Neural progenitor cell (in vitro differentiated cells): ENCODE results near the gene BBS4. TPM values are rescaled to one million over a fixed set of nuclear protein-coding genes. Genes with fewer than 3 reads are reported as not detected.

Experiments used
- DNase-seq: peaks from one replicate; pipeline ENCODE4 v3.0.0-alpha.2; 2016; ENCODE audit warnings: low spot score
- H2AFZ ChIP-seq: fragments of 200-600 bp; sonication (generic); replicated peaks from 2 replicates; pipeline ENCODE4 v1.6.1; 2016; ENCODE audit warnings: antibody characterized with exemption
- H3F3A ChIP-seq: fragments of 200-600 bp; sonication (generic); 2 replicates; pipeline ENCODE4 v1.6.1; 2016; ENCODE audit warnings: antibody characterized with exemption, low read depth
- H3K27ac ChIP-seq: fragments of 200-600 bp; sonication (generic); 2 replicates; pipeline ENCODE4 v1.5.1; 2016; ENCODE audit warnings: mild to moderate bottlenecking
- H3K27me3 ChIP-seq: fragments of 200-600 bp; sonication (generic); 2 replicates; pipeline ENCODE4 v1.6.1; 2016; ENCODE audit warnings: mild to moderate bottlenecking, moderate library complexity
- H3K36me3 ChIP-seq: fragments of 200-600 bp; sonication (generic); 2 replicates; pipeline ENCODE4 v1.5.1; 2016
- H3K4me1 ChIP-seq: fragments of 200-600 bp; sonication (generic); 2 replicates; pipeline ENCODE4 v1.6.1; 2016; ENCODE audit warnings: mixed run types
- H3K4me2 ChIP-seq: fragments of 200-600 bp; sonication (generic); 2 replicates; pipeline ENCODE4 v1.6.1; 2016
- H3K4me3 ChIP-seq: fragments of 200-600 bp; sonication (generic); 2 replicates; pipeline ENCODE4 v1.5.1; 2016
- H3K79me2 ChIP-seq: fragments of 200-600 bp; sonication (generic); 2 replicates; pipeline ENCODE4 v1.6.1; 2016; ENCODE audit warnings: low read depth
- H3K9ac ChIP-seq: fragments of 200-600 bp; sonication (generic); 2 replicates; pipeline ENCODE4 v1.6.1; 2016
- H3K9me3 ChIP-seq: fragments of 200-600 bp; sonication (generic); 2 replicates; pipeline ENCODE4 v1.5.1; 2016; ENCODE audit warnings: low read depth
- H4K20me1 ChIP-seq: fragments of 200-600 bp; sonication (generic); 2 replicates; pipeline ENCODE4 v1.6.1; 2016; ENCODE audit warnings: low read depth
- H3K27ac Mint-ChIP-seq: 3 replicates; pipeline ENCODE4 v1.8.0; 2021; ENCODE audit warnings: mixed read lengths
- H3K27me3 Mint-ChIP-seq: 2 replicates; pipeline ENCODE4 v1.8.0; 2022; ENCODE audit warnings: low read depth, mild to moderate bottlenecking, inconsistent platforms, moderate library complexity, mixed read lengths; ENCODE audit not compliant: insufficient read depth
- H3K36me3 Mint-ChIP-seq: 3 replicates; pipeline ENCODE4 v1.8.0; 2021; ENCODE audit warnings: mixed read lengths
- H3K4me1 Mint-ChIP-seq: 3 replicates; pipeline ENCODE4 v1.8.0; 2021; ENCODE audit warnings: mixed read lengths
- H3K4me3 Mint-ChIP-seq: 3 replicates; pipeline ENCODE4 v1.8.0; 2021; ENCODE audit warnings: mild to moderate bottlenecking, moderate library complexity, mixed read lengths
- H3K9me3 Mint-ChIP-seq: 3 replicates; pipeline ENCODE4 v1.8.0; 2020; ENCODE audit warnings: mixed read lengths
- CTCF ChIP-seq: fragments of 200-600 bp; sonication (generic); IDR thresholded peaks from 2 replicates; pipeline ENCODE4 v1.5.1; 2017; ENCODE audit warnings: antibody characterized with exemption, mild to moderate bottlenecking
- EZH2 ChIP-seq: fragments of 200-600 bp; sonication (generic); IDR thresholded peaks from 2 replicates; pipeline ENCODE4 v1.6.1; 2017; ENCODE audit warnings: antibody characterized with exemption, mild to moderate bottlenecking, moderate library complexity
- EZH2phosphoT487 ChIP-seq: fragments of 200-600 bp; sonication (generic); IDR thresholded peaks from 2 replicates; pipeline ENCODE4 v1.6.1; 2017; ENCODE audit warnings: antibody characterized with exemption
- total RNA-seq: library from RNA; depleted of rRNA; stranded (reverse); fragments of >200 nt; gene quantifications from 2 replicates; pipeline ENCODE4 v1.2.3, GENCODE V29; 2015; ENCODE audit warnings: low replicate concordance

BBS4 gene
- total RNA-seq, 1 donor from 2014 or later: 57.5 TPM

- H3K27ac Mint-ChIP-seq: no peak overlapping the region
- no peak for DNase-seq
- H3K4me2 ChIP-seq: no peak overlapping the region
- peaks cover 11% of the 10 kb centered on the region for H3F3A ChIP-seq
- H3K36me3 Mint-ChIP-seq: no peaks in the 10 kb centered on the region
- H3K4me1 ChIP-seq: peaks cover 6% of the 10 kb centered on the region
- TF ChIP-seq CTCF (no peak), EZH2phosphoT487 (no peak), EZH2 (no peak)
- H3K4me3 ChIP-seq: no peak overlapping the region
- no peak overlapping the region for H3K9ac ChIP-seq
- H3K27me3 Mint-ChIP-seq: peaks cover 15% of the 10 kb centered on the region
- no peak overlapping the region for H3K27ac ChIP-seq
- H2AFZ ChIP-seq: no peak overlapping the region
- peaks cover 9% of the 10 kb centered on the region for H3K4me1 Mint-ChIP-seq
- no peak overlapping the region for H3K4me3 Mint-ChIP-seq
- no peaks in the 10 kb centered on the region for H4K20me1 ChIP-seq
- no peaks in the 10 kb centered on the region for H3K79me2 ChIP-seq
- no peaks in the 10 kb centered on the region for H3K36me3 ChIP-seq
- peaks cover 30% of the 10 kb centered on the region for H3K27me3 ChIP-seq
- H3K9me3 Mint-ChIP-seq: no peaks in the 10 kb centered on the region
- no peaks in the 10 kb centered on the region for H3K9me3 ChIP-seq
Measured at GRCh38 chr15:72680931-72681330, 5.1 kb upstream of the BBS4 start.

GRCh38 chr15:72682772-72683171, 3.2 kb upstream of the BBS4 start:
- peak; percentile 5 for DNase-seq
- no peak overlapping the region for H3K4me3 ChIP-seq
- H3K27me3 ChIP-seq: peaks cover 28% of the 10 kb centered on the region
- H3K9me3 ChIP-seq: no peaks in the 10 kb centered on the region
- peaks cover 6% of the 10 kb centered on the region for H3K4me1 ChIP-seq
- peaks cover 9% of the 10 kb centered on the region for H3K4me1 Mint-ChIP-seq
- peaks cover 8% of the 10 kb centered on the region for H3K79me2 ChIP-seq
- H4K20me1 ChIP-seq: no peaks in the 10 kb centered on the region
- H3K4me3 Mint-ChIP-seq: no peak overlapping the region
- no peaks in the 10 kb centered on the region for H3K9me3 Mint-ChIP-seq
- H3K9ac ChIP-seq: no peak overlapping the region
- no peak overlapping the region for H2AFZ ChIP-seq
- peaks cover 13% of the 10 kb centered on the region for H3K27me3 Mint-ChIP-seq
- no peaks in the 10 kb centered on the region for H3K36me3 Mint-ChIP-seq
- H3F3A ChIP-seq: peaks cover 23% of the 10 kb centered on the region
- no peak overlapping the region for H3K4me2 ChIP-seq
- TF ChIP-seq EZH2phosphoT487: no peak
- no peak for TF ChIP-seq CTCF
- no peak for TF ChIP-seq EZH2
- H3K27ac ChIP-seq: no peak overlapping the region
- no peak overlapping the region for H3K27ac Mint-ChIP-seq
- H3K36me3 ChIP-seq: no peaks in the 10 kb centered on the region

- peak overlapping the region; percentile 58 for H3K9ac ChIP-seq
- H3F3A ChIP-seq: peaks cover 23% of the 10 kb centered on the region
- peak overlapping the region; percentile 64 for H3K4me3 ChIP-seq
- H3K9me3 ChIP-seq: no peaks in the 10 kb centered on the region
- peaks cover 25% of the 10 kb centered on the region for H3K79me2 ChIP-seq
- H3K4me2 ChIP-seq: peak overlapping the region; percentile 86
- H2AFZ ChIP-seq: peak overlapping the region; percentile 66
- H3K36me3 ChIP-seq: no peaks in the 10 kb centered on the region
- no peaks in the 10 kb centered on the region for H3K27me3 Mint-ChIP-seq
- H4K20me1 ChIP-seq: no peaks in the 10 kb centered on the region
- H3K36me3 Mint-ChIP-seq: no peaks in the 10 kb centered on the region
- TF ChIP-seq EZH2 (no peak), EZH2phosphoT487 (no peak), CTCF (peak; percentile 6)
- peak overlapping the region; percentile 97 for H3K4me3 Mint-ChIP-seq
- H3K9me3 Mint-ChIP-seq: no peaks in the 10 kb centered on the region
- peaks cover 2% of the 10 kb centered on the region for H3K27me3 ChIP-seq
- peak overlapping the region; percentile 34 for H3K27ac ChIP-seq
- peak overlapping the region; percentile 98 for H3K27ac Mint-ChIP-seq
- peak; percentile 14 for DNase-seq
- H3K4me1 Mint-ChIP-seq: peaks cover 9% of the 10 kb centered on the region
- H3K4me1 ChIP-seq: peaks cover 6% of the 10 kb centered on the region
Measured at GRCh38 chr15:72685301-72685924, 594 bp upstream of the BBS4 start.
